Measurements from ENCODE around the gene CERCAM.

Gene CERCAM

GRCh38 chr9:128420651-128421481, at the start of gene CERCAM:
TSS of gene CERCAM (plus strand) at chr9:128420857. CDS start at chr9:128420878, 21 bp downstream.
- TF ChIP-seq GATA1 (IDR thresholded peaks at IDR 0.05; ENCODE audit: low read depth, low read length) (no peak), POLR2A (IDR thresholded peaks at IDR 0.05; ENCODE audit: low read length) (no peak)
- DNase-seq = peak; percentile 24 to 42

- no peak for TF ChIP-seq GATA1 (IDR thresholded peaks at IDR 0.05; ENCODE audit: low read depth, low read length)
- peak; percentile 53 for TF ChIP-seq POLR2A (IDR thresholded peaks at IDR 0.05; ENCODE audit: low read length)
- peak; percentile 44 to 65 for DNase-seq
Measured at GRCh38 chr9:128371630-128372117, 49.0 kb upstream of the CERCAM start.

- peak; percentile 62 to 73 for DNase-seq
- TF ChIP-seq GATA1 (IDR thresholded peaks at IDR 0.05; ENCODE audit: low read depth, low read length) (no peak), POLR2A (IDR thresholded peaks at IDR 0.05; ENCODE audit: low read length) (no peak)
Measured at GRCh38 chr9:128372188-128372641, 48.4 kb upstream of the CERCAM start.

- peak; percentile 40 to 43 for DNase-seq
- no peak for TF ChIP-seq GATA1 (IDR thresholded peaks at IDR 0.05; ENCODE audit: low read depth, low read length)
- no peak for TF ChIP-seq POLR2A (IDR thresholded peaks at IDR 0.05; ENCODE audit: low read length)
Measured at GRCh38 chr9:128372784-128373183, 47.9 kb upstream of the CERCAM start.

GRCh38 chr9:128374221-128374675, 46.4 kb upstream of the CERCAM start:
- TF ChIP-seq POLR2A (IDR thresholded peaks at IDR 0.05; ENCODE audit: low read length) (no peak), GATA1 (IDR thresholded peaks at IDR 0.05; ENCODE audit: low read depth, low read length) (no peak)
- DNase-seq = no peak

- TF ChIP-seq POLR2A (IDR thresholded peaks at IDR 0.05; ENCODE audit: low read length) = no peak
- TF ChIP-seq GATA1 (IDR thresholded peaks at IDR 0.05; ENCODE audit: low read depth, low read length) = no peak
- no peak for DNase-seq
Measured at GRCh38 chr9:128375865-128376264, 44.8 kb upstream of the CERCAM start.

GRCh38 chr9:128382261-128382660, 38.4 kb upstream of the CERCAM start:
- no peak for DNase-seq
- TF ChIP-seq POLR2A (IDR thresholded peaks at IDR 0.05; ENCODE audit: low read length) (no peak), GATA1 (IDR thresholded peaks at IDR 0.05; ENCODE audit: low read depth, low read length) (no peak)

GRCh38 chr9:128383007-128383753, 37.5 kb upstream of the CERCAM start:
- DNase-seq = no peak
- no peak for TF ChIP-seq POLR2A (IDR thresholded peaks at IDR 0.05; ENCODE audit: low read length)
- no peak for TF ChIP-seq GATA1 (IDR thresholded peaks at IDR 0.05; ENCODE audit: low read depth, low read length)

GRCh38 chr9:128383791-128384190, 36.9 kb upstream of the CERCAM start:
- TF ChIP-seq GATA1 (IDR thresholded peaks at IDR 0.05; ENCODE audit: low read depth, low read length) (no peak), POLR2A (IDR thresholded peaks at IDR 0.05; ENCODE audit: low read length) (no peak)
- no peak for DNase-seq

GRCh38 chr9:128384801-128385495, 35.7 kb upstream of the CERCAM start:
- no peak for TF ChIP-seq POLR2A (IDR thresholded peaks at IDR 0.05; ENCODE audit: low read length)
- no peak for DNase-seq

- DNase-seq = no peak
- no peak for TF ChIP-seq GATA1 (IDR thresholded peaks at IDR 0.05; ENCODE audit: low read depth, low read length)
- TF ChIP-seq POLR2A (IDR thresholded peaks at IDR 0.05; ENCODE audit: low read length) = no peak
Measured at GRCh38 chr9:128385496-128386460, 34.9 kb upstream of the CERCAM start.

- no peak for DNase-seq
Measured at GRCh38 chr9:128388150-128388549, 32.5 kb upstream of the CERCAM start.

More at GRCh38 chr9:128388150-128388549, 32.5 kb upstream of the CERCAM start:
- TF ChIP-seq POLR2A (IDR thresholded peaks at IDR 0.05; ENCODE audit: low read length) (no peak), GATA1 (IDR thresholded peaks at IDR 0.05; ENCODE audit: low read depth, low read length) (no peak)

Measured in erythroblast (primary cell).